GM12892 (cell line): ENCODE results near the gene ZNF621.

Experiments used
- POLR2A ChIP-seq: IDR thresholded peaks from 2 replicates; pipeline ENCODE4 v1.6.1; 2011; ENCODE audit warnings: low read depth, low read length, control low read depth
- POLR2AphosphoS5 ChIP-seq: IDR thresholded peaks from 2 replicates; pipeline ENCODE4 v1.6.1; 2011; ENCODE audit warnings: low read depth, low read length, control low read depth

DNA sequence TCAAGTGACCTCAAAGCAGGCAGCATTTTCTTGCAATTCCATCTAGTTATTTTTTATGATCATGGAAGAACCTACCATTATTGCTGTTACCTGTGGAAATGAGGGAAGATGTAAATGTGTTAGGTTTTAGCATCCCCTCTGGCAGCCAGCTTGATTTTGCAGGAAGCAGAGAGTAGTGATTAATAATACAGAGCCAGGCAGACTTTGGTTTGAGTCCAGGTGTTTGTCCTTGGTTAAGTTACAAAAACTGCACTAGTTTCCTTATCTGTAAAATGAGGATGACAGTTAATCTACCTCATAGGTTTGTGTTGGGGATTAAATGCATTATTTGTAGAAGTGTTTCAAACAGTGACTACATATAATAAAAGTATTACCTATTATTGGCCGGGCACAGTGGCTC is 6.7 kb upstream of the ZNF621 start:
- no peak for TF ChIP-seq POLR2A
- TF ChIP-seq POLR2AphosphoS5, result no peak
